ENCODE measurements around the gene SNRNP25. TPM values are rescaled to one million over a fixed set of nuclear protein-coding genes. Genes with fewer than 3 reads are reported as not detected.

The SNRNP25 gene
- total and polyA plus RNA-seq, 3 donors from 2014 or later: 12.8 to 26.9 (median 17.5) TPM

GRCh38 chr16:85407-85782, 31.8 kb downstream of the SNRNP25 start:
- TF ChIP-seq CTCF (IDR thresholded peaks at IDR 0.05): no peak
- no peak for TF ChIP-seq POLR2A (IDR thresholded peaks at IDR 0.05)
- WGBS, 2 donors: 80 to 91% methylated on average over 10 to 18 of the region's 18 CpGs
- H3K4me3 ChIP-seq: no peak overlapping the region
- no peaks in the 10 kb centered on the region for H3K9me3 ChIP-seq
- H3K27ac ChIP-seq: no peak overlapping the region
- H3K27me3 ChIP-seq: no peaks in the 10 kb centered on the region
- no peaks in the 10 kb centered on the region for H3K36me3 ChIP-seq (ENCODE audit: low read depth, missing control alignments)
- intact Hi-C loops (cut with DNase I; ENCODE audit: low total_unique reads): no loop called here
- H3K4me1 ChIP-seq: no peaks in the 10 kb centered on the region
- no peak for DNase-seq

GRCh38 chr16:85865-86264, 32.2 kb downstream of the SNRNP25 start:
- TF ChIP-seq CTCF (IDR thresholded peaks at IDR 0.05) (no peak), POLR2A (IDR thresholded peaks at IDR 0.05) (no peak)
- intact Hi-C loops (cut with DNase I; ENCODE audit: low total_unique reads): no loop called here
- no peak overlapping the region for H3K27ac ChIP-seq
- no peaks in the 10 kb centered on the region for H3K36me3 ChIP-seq (ENCODE audit: low read depth, missing control alignments)
- H3K4me3 ChIP-seq: no peak overlapping the region
- H3K27me3 ChIP-seq: no peaks in the 10 kb centered on the region
- H3K9me3 ChIP-seq: no peaks in the 10 kb centered on the region
- WGBS, 2 donors: 86 to 90% methylated on average over 2 to 9 of the region's 9 CpGs
- no peaks in the 10 kb centered on the region for H3K4me1 ChIP-seq
- no peak for DNase-seq

GRCh38 chr16:86483-86952, 32.9 kb downstream of the SNRNP25 start:
- H3K9me3 ChIP-seq: no peaks in the 10 kb centered on the region
- H3K4me3 ChIP-seq: no peak overlapping the region
- H3K36me3 ChIP-seq (ENCODE audit: low read depth, missing control alignments): no peaks in the 10 kb centered on the region
- H3K27ac ChIP-seq: no peak overlapping the region
- TF ChIP-seq POLR2A (IDR thresholded peaks at IDR 0.05): no peak
- TF ChIP-seq CTCF (IDR thresholded peaks at IDR 0.05): no peak
- peaks cover 2% of the 10 kb centered on the region for H3K4me1 ChIP-seq
- intact Hi-C loops (cut with DNase I; ENCODE audit: low total_unique reads): no loop called here
- 85 to 86% methylated on average over 10 to 23 of the region's 23 CpGs for WGBS, 2 donors
- H3K27me3 ChIP-seq: no peaks in the 10 kb centered on the region
- no peak for DNase-seq

GRCh38 chr16:88613-89012, 35.0 kb downstream of the SNRNP25 start:
- DNase-seq: no peak
- Histone ChIP-seq H3K27ac (no peak overlapping the region), H3K4me3 (no peak overlapping the region), H3K9me3 (no peaks in the 10 kb centered on the region), H3K27me3 (no peaks in the 10 kb centered on the region), H3K36me3 (ENCODE audit: low read depth, missing control alignments) (no peaks in the 10 kb centered on the region), H3K4me1 (peaks cover 5% of the 10 kb centered on the region)
- intact Hi-C loops (cut with DNase I; ENCODE audit: low total_unique reads): no loop called here
- WGBS, 2 donors: 95 to 100% methylated on average over 9 to 14 of the region's 14 CpGs
- TF ChIP-seq POLR2A (IDR thresholded peaks at IDR 0.05) (no peak), CTCF (IDR thresholded peaks at IDR 0.05) (no peak)
